Body of pancreas (tissue), 4 donors: Measurements from ENCODE around the gene RSPO1. TPM values are rescaled to one million over a fixed set of nuclear protein-coding genes. Genes with fewer than 3 reads are reported as not detected.
A peak's percentile ranks its signal among the peaks of the same experiment; 100 is the strongest.
"Not testable (repeated sequence)": the region's sequence is repeated elsewhere in the genome, so short reads cannot be mapped to it uniquely, and the experiment has no call there.

Experiments
- ATAC-seq: fragments of 150-250 bp; one replicate; pipeline ENCODE4 v1.9.1; 2016
- DNase-seq, 4 donors: peaks; one replicate each; pipeline ENCODE4 v3.0.0-alpha.2; 2019
- H3K27ac ChIP-seq, 4 donors: fragments of 200-600 bp; sonication (generic); 1 replicate in 3 of 4; 2 replicates in 1 of 4; pipeline versions ENCODE4 v1.5.1 to v1.6.1; 2016 to 2019; ENCODE audit warnings: mild to moderate bottlenecking in 1 of 4, mixed read lengths in 1 of 4, moderate library complexity in 1 of 4
- H3K27me3 ChIP-seq, 2 donors: fragments of 200-600 bp; sonication (generic); one replicate each; pipeline ENCODE4 v1.6.0; 2016; ENCODE audit warnings: mild to moderate bottlenecking in 1 of 2
- H3K36me3 ChIP-seq, 2 donors: fragments of 200-600 bp; sonication (generic); replicated peaks in 1 of 2; 2 replicates each; pipeline ENCODE4 v1.5.1; 2016; ENCODE audit warnings: low read depth in 2 of 2; ENCODE audit not compliant: insufficient read depth in 1 of 2
- H3K4me1 ChIP-seq: fragments of 200-600 bp; sonication (generic); one replicate; pipeline ENCODE4 v1.6.0; 2016
- H3K4me3 ChIP-seq, 2 donors: fragments of 200-600 bp; sonication (generic); 1 replicate in 1 of 2; 2 replicates in 1 of 2; pipeline ENCODE4 v1.5.1; 2016 to 2019
- H3K9me3 ChIP-seq, 3 donors: fragments of 200-600 bp; sonication (generic); 1 replicate in 2 of 3; 2 replicates in 1 of 3; pipeline ENCODE4 v1.5.1; 2016
- CTCF ChIP-seq, 7 experiments: fragments of 450-650 bp in 4 of 7; fragments of 200-600 bp in 3 of 7; sonication (generic) in 3 of 7; IDR thresholded peaks; one replicate each; pipeline ENCODE4 v1.5.1; 2016 to 2019; ENCODE audit warnings: antibody characterized with exemption in 7 of 7
- POLR2A ChIP-seq, 3 donors: fragments of 450-650 bp; IDR thresholded peaks; one replicate each; pipeline ENCODE4 v1.6.1; 2016; ENCODE audit warnings: antibody characterized with exemption in 3 of 3, mild to moderate bottlenecking in 2 of 3
- WGBS, 2 donors: methylation state at CpG; one replicate each; pipeline ENCODE4 v1.1.5; 2017; 5-methylcytosine and 5-hydroxymethylcytosine counted together
- intact Hi-C: fragments of 100-400 bp; cut with DNase I; formaldehyde crosslinking; loops from one replicate; pipeline ENCODE4 v1.15.1; 2023
- total RNA-seq, 2 donors: library from RNA; depleted of rRNA; stranded (reverse); fragments of >200 nt; gene quantifications; one replicate each; pipeline ENCODE4 v1.1.0, GENCODE V29; 2016

Gene RSPO1
- 1 to 10 TPM in 1 of 2 donors, under 1 TPM in 1; 0.66 to 1.0 TPM for total RNA-seq

GRCh38 chr1:37634244-37634991 is at the start of gene RSPO1:
Gene RSPO1 (minus strand): TSS chr1:37634892. CDS start chr1:37629661, 5,231 bp downstream.
- Histone ChIP-seq H3K9me3 (no peaks in the 10 kb centered on the region), H3K36me3 (no peaks in the 10 kb centered on the region), H3K4me3 (no peak within 1 kb of the TSS), H3K27me3 (peaks cover 0 to 25% of the 10 kb centered on the region in 2 donors), H3K4me1 (peaks cover 7% of the 10 kb centered on the region), H3K27ac (no peak within 1 kb of the TSS)
- DNase-seq: no peak
- peak; percentile 24 for ATAC-seq
- WGBS, 2 donors: 1 to 4% methylated on average over 12 to 64 of the region's 72 CpGs
- TF ChIP-seq POLR2A (IDR thresholded peaks at IDR 0.05): no peak
- no peak for TF ChIP-seq CTCF (IDR thresholded peaks at IDR 0.05)
- intact Hi-C loops: no loop called here

GRCh38 chr1:37684182-37684581 is 49.5 kb upstream of the RSPO1 start:
- H3K4me3 ChIP-seq, H3K27ac ChIP-seq, H3K27me3 ChIP-seq, H3K9me3 ChIP-seq, H3K36me3 ChIP-seq, DNase-seq, ATAC-seq: not testable (repeated sequence)
- 88 to 92% methylated on average over 9 of the region's 9 CpGs for WGBS, 2 donors
- intact Hi-C loops: loop anchor here (5.0 kb wide), 1 partner anchor 232 kb away; no protein-coding TSS in a partner anchor
- peaks cover 14% of the 10 kb centered on the region for H3K4me1 ChIP-seq

GRCh38 chr1:37682334-37682987 is 47.8 kb upstream of the RSPO1 start:
- Histone ChIP-seq H3K4me1 (no peaks in the 10 kb centered on the region), H3K9me3 (no peaks in the 10 kb centered on the region), H3K36me3 (peaks cover 0 to 7% of the 10 kb centered on the region in 2 donors), H3K4me3 (no peak overlapping the region), H3K27me3 (no peaks in the 10 kb centered on the region), H3K27ac (no peak overlapping the region)
- TF ChIP-seq CTCF (IDR thresholded peaks at IDR 0.05) (peak; percentile 68 to 84 (median 76)), POLR2A (IDR thresholded peaks at IDR 0.05) (no peak)
- intact Hi-C loops: loop anchor here (5.0 kb wide), 1 partner anchor 230 kb away; no protein-coding TSS in a partner anchor
- ATAC-seq (peak; percentile 77), DNase-seq (peak; percentile 59 to 78 (median 70))
- WGBS, 2 donors: 65 to 72% methylated on average over 5 of the region's 5 CpGs

- H3K27ac ChIP-seq: no peak overlapping the region
- intact Hi-C loops: loop anchor here (5.0 kb wide), 1 partner anchor 229 kb away; no protein-coding TSS in a partner anchor
- no peaks in the 10 kb centered on the region for H3K27me3 ChIP-seq
- TF ChIP-seq CTCF (IDR thresholded peaks at IDR 0.05) (no peak), POLR2A (IDR thresholded peaks at IDR 0.05) (no peak)
- WGBS, 2 donors: 71 to 84% methylated on average over 3 of the region's 3 CpGs
- ATAC-seq: no peak
- no peaks in the 10 kb centered on the region for H3K9me3 ChIP-seq
- no peaks in the 10 kb centered on the region for H3K4me1 ChIP-seq
- H3K4me3 ChIP-seq: no peak overlapping the region
- no peak for DNase-seq
- peaks cover 0 to 2% of the 10 kb centered on the region in 2 donors for H3K36me3 ChIP-seq
Observed at GRCh38 chr1:37680933-37681332, 46.2 kb upstream of the RSPO1 start.

GRCh38 chr1:37677808-37678207 is 43.1 kb upstream of the RSPO1 start:
- Histone ChIP-seq H3K9me3 (no peaks in the 10 kb centered on the region), H3K4me3 (no peak overlapping the region), H3K27ac (no peak overlapping the region), H3K4me1 (no peaks in the 10 kb centered on the region), H3K36me3 (no peaks in the 10 kb centered on the region), H3K27me3 (no peaks in the 10 kb centered on the region)
- TF ChIP-seq CTCF (IDR thresholded peaks at IDR 0.05) (no peak), POLR2A (IDR thresholded peaks at IDR 0.05) (no peak)
- WGBS, 2 donors: 60 to 69% methylated on average over 5 of the region's 5 CpGs
- no peak for DNase-seq
- ATAC-seq: no peak
- intact Hi-C loops: no loop called here
